Measurements from ENCODE around the gene LSM12. TPM values are rescaled to one million over a fixed set of nuclear protein-coding genes. Genes with fewer than 3 reads are reported as not detected.

LSM12 gene
- total and polyA plus RNA-seq, 2 of the 8 experiments (the other 6 are each of a cell fraction or from before 2014, with no cell fraction given): 69.8 to 142 TPM

DNA sequence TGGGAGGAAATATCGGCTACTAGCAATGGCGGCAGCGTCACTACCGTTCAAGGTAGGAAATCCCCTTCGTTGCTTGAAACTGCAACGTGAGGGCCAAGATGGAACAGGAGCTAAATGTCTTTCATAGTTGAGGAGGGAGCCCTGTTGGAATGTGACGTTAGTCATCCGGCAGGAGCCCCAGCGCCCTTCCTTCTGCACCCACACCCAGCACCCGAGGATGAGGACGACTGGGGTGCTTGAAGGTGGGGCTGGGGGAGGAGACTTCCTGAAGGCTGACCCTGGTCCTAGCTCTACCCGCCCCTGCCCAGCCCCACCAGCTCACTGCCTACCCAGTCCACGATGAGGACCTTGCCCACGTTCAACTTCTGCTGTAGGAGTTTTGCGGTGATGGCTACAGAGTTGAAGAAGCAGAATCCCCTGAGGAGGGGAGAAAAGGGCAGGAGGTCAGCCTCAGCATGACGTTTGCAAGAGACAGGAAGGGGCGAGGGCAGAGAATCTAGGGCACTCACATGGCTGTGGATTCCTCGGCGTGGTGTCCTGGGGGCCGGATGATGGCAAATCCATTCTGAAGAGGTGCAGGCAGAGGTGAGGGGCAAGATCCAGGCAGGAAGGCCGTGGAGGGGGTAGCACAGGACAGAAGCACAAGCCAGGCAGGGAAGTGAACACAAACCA is 15.9 kb upstream of the LSM12 start (continued):
- TF ChIP-seq NANOG (IDR thresholded peaks at IDR 0.05; ENCODE audit: insufficient read depth, low read depth, low read length, poor library complexity, severe bottlenecking) (no peak), RXRA (IDR thresholded peaks at IDR 0.05; ENCODE audit: insufficient read depth, low read depth, low read length) (no peak), EGR1 (IDR thresholded peaks at IDR 0.05; ENCODE audit: borderline replicate concordance, low read depth, low read length) (no peak), CEBPB (IDR thresholded peaks at IDR 0.05; ENCODE audit: low read depth, low read length) (no peak), BCL11A (IDR thresholded peaks at IDR 0.05; ENCODE audit: low read depth in 2 of 2, low read length in 2 of 2) (no peak), GABPA (IDR thresholded peaks at IDR 0.05; ENCODE audit: borderline replicate concordance, insufficient read depth, low read length) (no peak), SRF (IDR thresholded peaks at IDR 0.05; ENCODE audit: low read depth, low read length) (no peak), TEAD4 (IDR thresholded peaks at IDR 0.05; ENCODE audit: low read depth, low read length) (no peak), POLR2AphosphoS5 (IDR thresholded peaks at IDR 0.05; ENCODE audit: low read depth, low read length) (no peak), JUN (IDR thresholded peaks at IDR 0.05; ENCODE audit: low read depth, low read length) (no peak)
- TF ChIP-seq, protein P1, sequence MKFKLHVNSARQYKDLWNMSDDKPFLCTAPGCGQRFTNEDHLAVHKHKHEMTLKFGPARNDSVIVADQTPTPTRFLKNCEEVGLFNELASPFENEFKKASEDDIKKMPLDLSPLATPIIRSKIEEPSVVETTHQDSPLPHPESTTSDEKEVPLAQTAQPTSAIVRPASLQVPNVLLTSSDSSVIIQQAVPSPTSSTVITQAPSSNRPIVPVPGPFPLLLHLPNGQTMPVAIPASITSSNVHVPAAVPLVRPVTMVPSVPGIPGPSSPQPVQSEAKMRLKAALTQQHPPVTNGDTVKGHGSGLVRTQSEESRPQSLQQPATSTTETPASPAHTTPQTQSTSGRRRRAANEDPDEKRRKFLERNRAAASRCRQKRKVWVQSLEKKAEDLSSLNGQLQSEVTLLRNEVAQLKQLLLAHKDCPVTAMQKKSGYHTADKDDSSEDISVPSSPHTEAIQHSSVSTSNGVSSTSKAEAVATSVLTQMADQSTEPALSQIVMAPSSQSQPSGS (IDR thresholded peaks at IDR 0.05; ENCODE audit: low read length): no peak

All from H1 (cell line).